ENCODE data around the gene S100A7.
"Not testable (repeated sequence)": the region's sequence is repeated elsewhere in the genome, so short reads cannot be mapped to it uniquely, and the experiment has no call there.

Gene S100A7

DNA sequence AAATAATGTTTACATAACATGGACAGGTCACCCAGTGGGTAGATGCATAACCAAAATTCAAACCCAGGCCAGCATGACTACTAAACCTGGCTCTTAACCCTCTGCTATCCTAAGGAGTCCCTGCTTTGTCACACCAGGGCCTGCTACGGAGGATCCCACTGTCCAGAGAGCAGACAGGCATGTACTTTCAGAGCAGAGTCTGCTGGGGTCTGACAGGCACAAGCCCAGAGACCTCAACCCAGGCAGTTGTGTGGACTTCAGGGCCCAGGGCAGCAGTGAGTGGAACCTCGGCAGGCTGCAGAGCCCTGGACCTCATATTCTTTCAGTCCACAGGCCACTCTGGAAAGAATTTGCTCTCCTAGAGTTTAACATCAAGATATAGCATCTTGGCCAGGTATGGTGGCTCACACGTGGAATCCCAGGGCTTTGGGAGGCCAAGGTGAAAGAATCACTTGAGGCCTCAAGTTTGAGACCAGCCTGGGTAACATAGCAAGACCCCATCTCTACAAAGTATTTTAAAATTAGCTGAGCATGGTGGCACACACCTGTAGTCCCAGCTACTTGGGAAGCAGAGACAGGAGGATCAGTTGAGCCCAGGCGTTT is 16.1 kb upstream of the S100A7 start:
- no peak for TF ChIP-seq ZFX (IDR thresholded peaks at IDR 0.05; ENCODE audit: borderline replicate concordance)
- TF ChIP-seq, protein P1, sequence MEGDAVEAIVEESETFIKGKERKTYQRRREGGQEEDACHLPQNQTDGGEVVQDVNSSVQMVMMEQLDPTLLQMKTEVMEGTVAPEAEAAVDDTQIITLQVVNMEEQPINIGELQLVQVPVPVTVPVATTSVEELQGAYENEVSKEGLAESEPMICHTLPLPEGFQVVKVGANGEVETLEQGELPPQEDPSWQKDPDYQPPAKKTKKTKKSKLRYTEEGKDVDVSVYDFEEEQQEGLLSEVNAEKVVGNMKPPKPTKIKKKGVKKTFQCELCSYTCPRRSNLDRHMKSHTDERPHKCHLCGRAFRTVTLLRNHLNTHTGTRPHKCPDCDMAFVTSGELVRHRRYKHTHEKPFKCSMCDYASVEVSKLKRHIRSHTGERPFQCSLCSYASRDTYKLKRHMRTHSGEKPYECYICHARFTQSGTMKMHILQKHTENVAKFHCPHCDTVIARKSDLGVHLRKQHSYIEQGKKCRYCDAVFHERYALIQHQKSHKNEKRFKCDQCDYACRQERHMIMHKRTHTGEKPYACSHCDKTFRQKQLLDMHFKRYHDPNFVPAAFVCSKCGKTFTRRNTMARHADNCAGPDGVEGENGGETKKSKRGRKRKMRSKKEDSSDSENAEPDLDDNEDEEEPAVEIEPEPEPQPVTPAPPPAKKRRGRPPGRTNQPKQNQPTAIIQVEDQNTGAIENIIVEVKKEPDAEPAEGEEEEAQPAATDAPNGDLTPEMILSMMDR (IDR thresholded peaks at IDR 0.05): no peak
- H3K27ac ChIP-seq: no peak overlapping the region

DNA sequence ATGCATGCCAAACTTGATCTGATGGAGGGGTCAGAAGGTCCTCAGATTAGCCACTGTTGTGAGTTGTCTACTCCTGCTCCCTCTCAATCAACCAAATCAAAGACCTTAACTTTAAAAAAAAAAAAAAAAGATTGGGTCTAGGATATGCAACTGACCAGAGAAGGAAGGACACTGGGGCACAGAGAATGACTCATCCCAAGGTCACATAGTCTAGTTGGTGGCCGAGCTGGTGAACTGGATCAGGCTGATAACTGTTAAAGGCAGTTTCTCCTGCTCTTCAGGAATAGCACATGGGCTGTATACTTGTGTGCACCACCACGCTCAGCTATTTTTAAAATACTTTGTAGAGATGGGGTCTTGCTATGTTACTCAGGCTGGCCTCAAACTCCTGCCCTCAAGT is 14.8 kb upstream of the S100A7 start:
- H3K27ac ChIP-seq: no peak overlapping the region
- TF ChIP-seq, protein P1 (IDR thresholded peaks at IDR 0.05): no peak
- TF ChIP-seq ZFX (IDR thresholded peaks at IDR 0.05; ENCODE audit: borderline replicate concordance): no peak

DNA sequence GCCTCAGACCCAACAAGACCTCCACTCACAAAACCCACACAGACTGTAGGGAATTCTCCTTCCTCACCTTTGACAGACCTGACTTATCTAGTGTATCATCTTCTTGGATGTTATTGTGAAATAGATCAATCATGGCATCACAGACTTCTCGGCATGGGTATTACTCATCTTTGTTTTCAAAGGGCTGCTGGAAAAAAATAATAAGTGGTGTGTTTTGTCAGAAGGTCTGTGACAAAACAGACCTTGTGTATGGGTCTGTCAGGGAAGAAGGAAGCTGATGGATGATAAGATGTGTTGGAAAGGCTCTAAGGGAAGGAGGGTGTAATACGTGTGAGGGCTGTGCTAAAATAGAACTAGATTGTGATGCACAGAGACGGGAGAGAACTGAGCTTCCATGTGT is 13.9 kb upstream of the S100A7 start:
- H3K27ac ChIP-seq: no peak overlapping the region

DNA sequence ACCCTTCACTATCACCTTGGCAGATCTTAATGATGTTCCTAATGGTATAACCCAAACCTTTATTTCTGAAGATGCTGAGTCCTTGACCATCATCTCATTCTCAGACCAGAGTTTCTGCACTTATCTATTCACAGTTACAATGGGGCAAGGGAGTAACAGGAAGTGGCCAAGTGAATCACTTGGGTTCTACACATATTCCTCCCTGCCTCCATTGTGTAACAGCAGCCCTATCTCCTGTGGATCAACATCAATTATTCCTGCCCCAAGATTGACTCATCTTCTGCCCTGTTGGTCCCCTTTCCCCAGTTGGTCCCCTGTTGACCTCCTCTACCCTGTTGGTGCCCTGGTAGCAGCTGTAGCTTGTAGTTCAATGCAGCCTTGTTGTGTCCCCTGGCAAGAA is 10.3 kb upstream of the S100A7 start:
- no peak overlapping the region for H3K27ac ChIP-seq
- TF ChIP-seq, protein P1 (IDR thresholded peaks at IDR 0.05): no peak
- no peak for TF ChIP-seq ZFX (IDR thresholded peaks at IDR 0.05; ENCODE audit: borderline replicate concordance)

More for the DNA sequence above, 13.9 kb upstream of the S100A7 start:
- TF ChIP-seq, protein P1 (IDR thresholded peaks at IDR 0.05): no peak
- TF ChIP-seq ZFX (IDR thresholded peaks at IDR 0.05; ENCODE audit: borderline replicate concordance): no peak

DNA sequence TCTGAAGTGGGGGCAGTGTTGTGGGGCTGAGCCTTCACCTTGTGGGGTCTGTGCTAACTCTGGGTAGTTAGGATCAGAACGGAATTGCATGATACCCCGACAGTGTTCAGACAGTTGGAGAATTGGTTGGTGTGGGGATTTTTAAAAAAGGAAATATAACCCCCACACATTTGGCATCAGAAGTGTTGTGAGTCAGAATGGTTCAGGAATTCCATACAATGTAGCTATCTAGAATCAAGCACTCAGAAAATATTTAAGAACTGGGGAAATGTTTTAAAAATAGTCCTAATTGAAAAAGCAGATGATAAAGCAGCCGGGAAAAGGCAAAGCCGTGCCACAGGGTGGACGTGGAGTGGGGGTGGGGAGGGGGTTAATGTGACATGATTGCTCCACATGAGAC is 6.5 kb upstream of the S100A7 start:
- TF ChIP-seq, protein P1 (IDR thresholded peaks at IDR 0.05): no peak
- TF ChIP-seq ZFX (IDR thresholded peaks at IDR 0.05; ENCODE audit: borderline replicate concordance): no peak
- H3K27ac ChIP-seq: no peak overlapping the region

DNA sequence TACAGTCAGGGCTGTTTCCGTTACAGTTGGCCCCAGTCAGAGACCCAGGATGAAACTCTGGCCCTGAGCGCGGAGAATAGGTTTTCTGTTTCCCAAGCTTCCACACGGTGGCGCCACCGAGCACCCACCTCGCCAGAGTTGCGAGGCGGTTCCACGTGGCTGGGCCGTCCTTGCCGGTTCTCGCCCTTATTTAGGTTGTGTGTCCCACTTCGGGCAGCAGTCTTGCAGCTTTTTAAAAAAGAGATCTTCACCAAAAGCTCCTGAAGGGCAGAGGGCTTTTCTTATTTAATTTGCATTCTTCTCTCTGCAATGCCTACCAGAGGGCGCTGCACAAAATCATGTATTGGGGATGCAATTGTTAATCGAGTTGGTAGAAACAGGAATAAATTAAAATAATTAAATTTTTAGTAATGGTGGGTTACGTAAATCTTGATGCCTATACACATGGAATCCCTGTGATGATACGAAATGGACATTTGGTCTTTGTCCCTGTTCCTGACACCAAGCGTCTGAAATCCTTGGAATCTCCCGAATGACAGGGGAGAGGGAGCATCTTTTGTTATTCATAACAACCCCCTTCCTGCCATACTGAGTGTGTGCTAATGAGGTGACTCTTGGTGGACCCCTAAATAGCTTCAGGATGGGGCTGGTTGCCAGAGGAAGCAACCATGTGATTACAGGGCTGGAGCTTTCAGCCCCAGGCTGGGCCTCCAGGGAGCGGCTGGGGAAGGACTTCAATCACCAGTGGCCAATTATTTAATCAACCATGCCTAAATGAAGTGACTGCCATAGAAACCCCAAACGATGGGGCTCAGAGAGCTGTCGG is 5.6 kb upstream of the S100A7 start:
- H3K27ac ChIP-seq: no peak overlapping the region
- TF ChIP-seq, protein P1 (IDR thresholded peaks at IDR 0.05): peak; percentile 100
- no peak for TF ChIP-seq ZFX (IDR thresholded peaks at IDR 0.05; ENCODE audit: borderline replicate concordance)

DNA sequence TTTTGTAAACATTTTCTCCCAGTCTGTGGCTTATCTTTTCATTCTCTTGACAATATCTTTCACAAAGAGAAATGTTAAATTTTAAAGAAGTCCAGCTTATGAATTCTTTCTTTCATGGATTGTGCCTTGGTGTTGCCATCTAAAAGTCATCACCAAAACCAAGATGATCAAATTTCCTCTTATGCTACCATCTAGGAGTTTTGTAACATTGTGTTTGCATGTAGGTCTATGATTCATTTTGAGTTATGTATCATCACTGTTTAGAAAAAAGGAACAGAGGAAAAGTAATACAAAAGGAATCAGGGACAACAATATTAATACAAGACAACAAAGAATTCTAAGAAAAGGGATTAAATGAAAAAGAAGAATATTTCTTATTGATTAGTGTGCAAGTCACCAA is 2.3 kb upstream of the S100A7 start:
- not testable (repeated sequence) for H3K27ac ChIP-seq
